HepG2 (cell line): ENCODE results near the gene GBA2. TPM values are rescaled to one million over a fixed set of nuclear protein-coding genes. Genes with fewer than 3 reads are reported as not detected.

Experiments used
- ATAC-seq: fragments of 200-7000 bp; cut with Tn5 transposase; 3 replicates; pipeline ENCODE4 v1.9.1; 2020; ENCODE audit warnings: mild to moderate bottlenecking, moderate library complexity
- BruUV-seq: library from RNA; stranded (reverse); fragments of 400-500 nt; replicated peaks from 2 replicates; lab custom pipeline; 2021; lab: Mats Ljungman, UMichigan
- CTCF ChIA-PET: fragments of 300-600 bp; formaldehyde crosslinking; extraction: SDS; loops from one replicate; lab custom pipeline; 2021; ENCODE audit warnings: low total read pairs, inconsistent platforms, low intra/inter-chr PET ratio; lab: Yijun Ruan, JAX
- POLR2A ChIA-PET: fragments of 350-600 bp; sonication (Branson Sonifier 250); formaldehyde crosslinking; loops from one replicate; lab custom pipeline; 2020; ENCODE audit warnings: antibody characterized with exemption, inconsistent platforms; lab: Yijun Ruan, JAX
- DNase-seq: peaks from one replicate; pipeline ENCODE4 v3.0.0-alpha.2; 2015; ENCODE audit warnings: low spot score
- FAIRE-seq: peaks from 3 replicates; lab custom pipeline; 2011; peaks lifted over from hg19 to GRCh38; lab: Jason Lieb, UNC
- H2AFZ ChIP-seq: one replicate; pipeline ENCODE4 v1.6.1; 2011; ENCODE audit warnings: low read length, inconsistent platforms
- H3K27ac ChIP-seq: fragments of 300-600 bp; 3 replicates; pipeline ENCODE4 v1.8.0; 2011; ENCODE audit warnings: mixed run types, mild to moderate bottlenecking, mixed read lengths, low read length, inconsistent platforms; ENCODE audit not compliant: insufficient read depth; ENCODE audit errors: extremely low read length
- H3K27me3 ChIP-seq, 2 experiments: fragments of 200-600 bp in 1 of 2; 2 replicates in 1 of 2; 3 replicates in 1 of 2; pipeline versions ENCODE4 v1.6.0 to v1.8.0; 2011; ENCODE audit warnings: low read length in 2 of 2, mild to moderate bottlenecking in 2 of 2, moderate library complexity in 2 of 2, inconsistent platforms in 1 of 2; ENCODE audit not compliant: insufficient read depth in 2 of 2, control insufficient read depth in 1 of 2
- H3K36me3 ChIP-seq, 2 experiments: fragments of 200-600 bp in 1 of 2; replicated peaks in 1 of 2; 2 replicates in 1 of 2; 3 replicates in 1 of 2; pipeline versions ENCODE4 v1.5.1 to v1.8.0; 2011; ENCODE audit warnings: low read length in 2 of 2, inconsistent platforms in 1 of 2; ENCODE audit not compliant: insufficient read depth in 2 of 2, control insufficient read depth in 1 of 2
- H3K4me1 ChIP-seq: 2 replicates; pipeline ENCODE4 v1.5.1; 2012; ENCODE audit warnings: low read length, inconsistent platforms; ENCODE audit not compliant: insufficient read depth
- H3K4me2 ChIP-seq: 2 replicates; pipeline ENCODE4 v1.6.0; 2011; ENCODE audit warnings: low read depth, low read length, inconsistent platforms
- H3K4me3 ChIP-seq, 3 experiments: fragments of 200-600 bp in 1 of 3; sonication (generic), shearing (Covaris generic) in 1 of 3; replicated peaks in 1 of 3; 2 replicates each; pipeline ENCODE4 v1.5.1; 2011 to 2016; ENCODE audit warnings: low read length in 3 of 3, inconsistent platforms in 2 of 3, low read depth in 2 of 3, mild to moderate bottlenecking in 2 of 3, control low read depth in 1 of 3, mixed read lengths in 1 of 3; ENCODE audit not compliant: insufficient read depth in 1 of 3
- H3K79me2 ChIP-seq: one replicate; pipeline ENCODE4 v1.6.1; 2011; ENCODE audit warnings: low read length, inconsistent platforms; ENCODE audit not compliant: insufficient read depth
- H3K9ac ChIP-seq: 2 replicates; pipeline ENCODE4 v1.6.0; 2011; ENCODE audit warnings: mild to moderate bottlenecking, low read depth, low read length, inconsistent platforms; ENCODE audit not compliant: insufficient read depth
- H3K9me3 ChIP-seq: 2 replicates; pipeline ENCODE4 v1.5.1; 2012; ENCODE audit warnings: mild to moderate bottlenecking, low read length
- H4K20me1 ChIP-seq: 2 replicates; pipeline ENCODE4 v1.6.0; 2011; ENCODE audit warnings: inconsistent platforms, mild to moderate bottlenecking, low read length, moderate library complexity; ENCODE audit not compliant: insufficient read depth
- BCLAF1 ChIP-seq: fragments of 450-650 bp; IDR thresholded peaks from 2 replicates; pipeline ENCODE4 v1.6.1; 2017; ENCODE audit warnings: mild to moderate bottlenecking
- FOSL2 ChIP-seq: sonication (generic); formaldehyde crosslinking; IDR thresholded peaks from 2 replicates; pipeline ENCODE4 v1.4.0; 2020; ENCODE audit warnings: missing genetic modification reagents
- KAT7 ChIP-seq: IDR thresholded peaks from 2 replicates; pipeline ENCODE4 v1.6.1; 2018; ENCODE audit warnings: borderline replicate concordance, missing compliant biosample characterization
- SKI ChIP-seq: fragments of 450-650 bp; IDR thresholded peaks from one replicate; pipeline ENCODE4 v1.6.1; 2018; ENCODE audit warnings: mild to moderate bottlenecking; ENCODE audit not compliant: partially characterized antibody
- ZBTB3 ChIP-seq: sonication (generic); formaldehyde crosslinking; IDR thresholded peaks from 2 replicates; pipeline ENCODE4 v1.4.0; 2020; ENCODE audit warnings: low read depth, mild to moderate bottlenecking, moderate library complexity, missing genetic modification reagents, borderline replicate concordance
- ZKSCAN8 ChIP-seq: IDR thresholded peaks from 2 replicates; pipeline ENCODE4 v1.6.1; 2016; ENCODE audit warnings: borderline replicate concordance, missing genetic modification reagents, missing compliant biosample characterization
- ZNF446 ChIP-seq: sonication (generic); formaldehyde crosslinking; IDR thresholded peaks from 2 replicates; pipeline ENCODE4 v1.5.0; 2020; ENCODE audit warnings: mild to moderate bottlenecking, missing genetic modification reagents
- WGBS: methylation state at CpG from one replicate; pipeline ENCODE4 v1.1.6; 2017; ENCODE audit warnings: low lambda C conversion rate; 5-methylcytosine and 5-hydroxymethylcytosine counted together
- in situ Hi-C: cut with HindIII; loops from 2 replicates; pipeline ENCODE4 v1.10.0; 2017; ENCODE audit warnings: low pct_unique_long_range_greater_than_20kb; ENCODE audit not compliant: extremely low pct_ligation_motif_present
- intact Hi-C: fragments of 100-400 bp; cut with micrococcal nuclease; formaldehyde crosslinking; loops from one replicate; pipeline ENCODE4 v1.10.0; 2022; ENCODE audit not compliant: unreplicated experiment
- polyA plus RNA-seq, 8 experiments: library from polyadenylated mRNA; depleted of rRNA in 3 of 8; stranded (reverse) in 7 of 8; unstranded in 1 of 8; fragments of >200 nt; fragmentation: Illumina TruSeq in 4 of 8; extraction: Trizol in 4 of 8; gene quantifications; 2 replicates each; pipeline versions ENCODE4 v1.2.1 to v1.2.3, GENCODE V29; 2011 to 2016; ENCODE audit warnings: low read depth in 4 of 8, missing spikeins in 1 of 8, mixed read lengths in 1 of 8; ENCODE audit not compliant: insufficient read depth in 1 of 8
- total RNA-seq, 5 experiments: library from RNA; depleted of rRNA; stranded (reverse); fragments of >200 nt; fragmentation: Illumina TruSeq; extraction: Trizol; gene quantifications; 2 replicates each; pipeline ENCODE4 v1.2.3, GENCODE V29; 2016; ENCODE audit warnings: low read depth in 1 of 5
- TF ChIP-seq, protein P1 (sequence below): sonication (generic); formaldehyde crosslinking; IDR thresholded peaks from 2 replicates; pipeline ENCODE4 v1.4.0; 2020; ENCODE audit warnings: missing genetic modification reagents
- TF ChIP-seq, protein P2 (sequence below): sonication (generic); formaldehyde crosslinking; IDR thresholded peaks from 2 replicates; pipeline ENCODE4 v1.5.1; 2020; ENCODE audit warnings: mild to moderate bottlenecking, moderate library complexity, missing genetic modification reagents

GBA2 gene
- total and polyA plus RNA-seq, 2 of the 13 experiments (the other 11 are each of a cell fraction or from before 2014, with no cell fraction given) = 37.5 to 86.1 TPM

- TF ChIP-seq, protein P1, sequence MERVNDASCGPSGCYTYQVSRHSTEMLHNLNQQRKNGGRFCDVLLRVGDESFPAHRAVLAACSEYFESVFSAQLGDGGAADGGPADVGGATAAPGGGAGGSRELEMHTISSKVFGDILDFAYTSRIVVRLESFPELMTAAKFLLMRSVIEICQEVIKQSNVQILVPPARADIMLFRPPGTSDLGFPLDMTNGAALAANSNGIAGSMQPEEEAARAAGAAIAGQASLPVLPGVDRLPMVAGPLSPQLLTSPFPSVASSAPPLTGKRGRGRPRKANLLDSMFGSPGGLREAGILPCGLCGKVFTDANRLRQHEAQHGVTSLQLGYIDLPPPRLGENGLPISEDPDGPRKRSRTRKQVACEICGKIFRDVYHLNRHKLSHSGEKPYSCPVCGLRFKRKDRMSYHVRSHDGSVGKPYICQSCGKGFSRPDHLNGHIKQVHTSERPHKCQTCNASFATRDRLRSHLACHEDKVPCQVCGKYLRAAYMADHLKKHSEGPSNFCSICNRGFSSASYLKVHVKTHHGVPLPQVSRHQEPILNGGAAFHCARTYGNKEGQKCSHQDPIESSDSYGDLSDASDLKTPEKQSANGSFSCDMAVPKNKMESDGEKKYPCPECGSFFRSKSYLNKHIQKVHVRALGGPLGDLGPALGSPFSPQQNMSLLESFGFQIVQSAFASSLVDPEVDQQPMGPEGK = peak; percentile 34; the same call in 1 of the 2 replicates
- TF ChIP-seq ZBTB3 (CRISPR knock-in tag) (no peak), ZNF446 (CRISPR knock-in tag) (no peak), BCLAF1 (no peak), KAT7 (no peak)
Measured at GRCh38 chr9:35696520-35697215, 52.4 kb downstream of the GBA2 start (continued).

DNA sequence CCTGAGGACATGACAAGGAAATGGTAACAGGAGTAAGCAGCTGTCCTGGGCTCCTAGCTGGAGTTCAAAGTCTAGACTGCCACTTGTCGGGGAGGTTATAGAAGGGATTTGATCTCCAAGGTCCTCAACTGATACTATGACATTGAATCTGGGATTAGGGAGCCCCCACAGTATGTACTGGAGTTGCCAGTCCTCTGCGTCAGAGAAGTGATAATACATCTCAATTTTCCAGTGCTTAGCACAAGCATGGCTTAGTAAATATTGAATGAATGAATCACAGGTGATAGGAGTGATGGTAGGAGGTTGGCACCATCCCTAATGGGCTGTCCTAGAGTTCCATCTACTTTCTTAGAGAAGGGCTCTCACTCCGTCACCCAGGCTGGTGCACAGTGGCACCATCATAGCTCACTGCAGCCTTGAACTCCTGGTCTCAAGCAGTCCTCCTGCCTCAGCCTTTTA lies 53.1 kb downstream of the GBA2 start:
- H3K4me1 ChIP-seq = peaks cover 26% of the 10 kb centered on the region
- in situ Hi-C loops = loop anchor here (5.0 kb wide), 1 partner anchor 34 kb away; no protein-coding TSS in a partner anchor
- H3K79me2 ChIP-seq = no peaks in the 10 kb centered on the region
- no peaks in the 10 kb centered on the region for H3K27me3 ChIP-seq
- ChIA-PET POLR2A (interaction anchor here (0.6 to 2.3 kb wide), 11 partner anchors 8 to 61 kb away, joined by 3 to 12 read pairs (median 8); partner anchors contain the start of genes ARHGEF39, CA9, CCDC107 and CREB3), CTCF (interaction anchor here (1.5 kb wide), 2 partner anchors 31 to 38 kb away, joined by 5 to 9 read pairs; partner anchors contain the start of genes ARHGEF39, CCDC107 and RMRP)
- DNase-seq (no peak), FAIRE-seq (peak; percentile 37), ATAC-seq (no peak; the same call in 2 of the 3 replicates)
- 72% methylated on average over 3 of the region's 3 CpGs for WGBS
- H3K4me2 ChIP-seq = no peak overlapping the region
- H2AFZ ChIP-seq = no peak overlapping the region
- TF ChIP-seq SKI (no peak), FOSL2 (CRISPR knock-in tag) (0 out of 2 replicates have a peak, but pooled peaks have one; percentile 17), ZKSCAN8 (CRISPR knock-in tag) (no peak)
- TF ChIP-seq, protein P2, sequence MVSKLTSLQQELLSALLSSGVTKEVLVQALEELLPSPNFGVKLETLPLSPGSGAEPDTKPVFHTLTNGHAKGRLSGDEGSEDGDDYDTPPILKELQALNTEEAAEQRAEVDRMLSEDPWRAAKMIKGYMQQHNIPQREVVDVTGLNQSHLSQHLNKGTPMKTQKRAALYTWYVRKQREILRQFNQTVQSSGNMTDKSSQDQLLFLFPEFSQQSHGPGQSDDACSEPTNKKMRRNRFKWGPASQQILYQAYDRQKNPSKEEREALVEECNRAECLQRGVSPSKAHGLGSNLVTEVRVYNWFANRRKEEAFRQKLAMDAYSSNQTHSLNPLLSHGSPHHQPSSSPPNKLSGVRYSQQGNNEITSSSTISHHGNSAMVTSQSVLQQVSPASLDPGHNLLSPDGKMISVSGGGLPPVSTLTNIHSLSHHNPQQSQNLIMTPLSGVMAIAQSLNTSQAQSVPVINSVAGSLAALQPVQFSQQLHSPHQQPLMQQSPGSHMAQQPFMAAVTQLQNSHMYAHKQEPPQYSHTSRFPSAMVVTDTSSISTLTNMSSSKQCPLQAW (CRISPR knock-in tag) = 0 out of 2 replicates have a peak, but pooled peaks have one; percentile 30
- no peaks in the 10 kb centered on the region for H4K20me1 ChIP-seq
- peaks cover 23 to 43% of the 10 kb centered on the region in 2 experiments; a peak in 4 of 5 replicates for H3K36me3 ChIP-seq
- intact Hi-C loops = loop anchor here (2.0 to 10.0 kb wide), 2 partner anchors 35 to 51 kb away; no protein-coding TSS in a partner anchor
- H3K9me3 ChIP-seq = no peaks in the 10 kb centered on the region
- no TSS peak for BruUV-seq
- no peak overlapping the region for H3K9ac ChIP-seq
- H3K27ac ChIP-seq = no peak overlapping the region
- no peak overlapping the region for H3K4me3 ChIP-seq
